ENCODE data around the gene SUFU. TPM values are rescaled to one million over a fixed set of nuclear protein-coding genes. Genes with fewer than 3 reads are reported as not detected.

Gene SUFU
- total and polyA plus RNA-seq, 2 of the 13 experiments (the other 11 are each of a cell fraction or from before 2014, with no cell fraction given) = 2.9 to 5.5 TPM

- DNase-seq (ENCODE audit: low spot score) (no peak), FAIRE-seq (no peak), ATAC-seq (no peak)
- no TSS peak for BruUV-seq (replicated peaks)
- peaks cover 5% of the 10 kb centered on the region for H3K79me2 ChIP-seq (ENCODE audit: insufficient read depth, low read length)
- H3K4me3 ChIP-seq (replicated peaks in 1 of 3; ENCODE audit: insufficient read depth in 1 of 3, low read depth in 2 of 3, low read length in 3 of 3) = no peak overlapping the region
- no peak overlapping the region for H2AFZ ChIP-seq (ENCODE audit: low read length)
- H3K36me3 ChIP-seq (replicated peaks in 1 of 2; ENCODE audit: control insufficient read depth in 1 of 2, insufficient read depth in 2 of 2, low read length in 2 of 2) = peaks cover 0 to 1% of the 10 kb centered on the region in 2 experiments; a peak in 1 of 5 replicates
- H3K27ac ChIP-seq (ENCODE audit: extremely low read length, insufficient read depth, low read length) = peak overlapping the region; percentile 95
- H3K4me1 ChIP-seq (ENCODE audit: insufficient read depth, low read length) = peaks cover 85% of the 10 kb centered on the region
- H3K9ac ChIP-seq (ENCODE audit: insufficient read depth, low read depth, low read length) = no peak overlapping the region
- no peaks in the 10 kb centered on the region for H3K9me3 ChIP-seq (ENCODE audit: low read length)
- WGBS (ENCODE audit: low lambda C conversion rate) = 73% methylated on average over 3 of the region's 4 CpGs
- intact Hi-C loops (cut with micrococcal nuclease; ENCODE audit: unreplicated experiment) (loop anchor here (2.0 kb wide), 2 partner anchors 47 to 93 kb away; partner anchors contain the start of genes ACTR1A and SUFU), in situ Hi-C loops (cut with HindIII; ENCODE audit: extremely low pct_ligation_motif_present, low pct_unique_long_range_greater_than_20kb) (no loop called here)
- no peaks in the 10 kb centered on the region for H4K20me1 ChIP-seq (ENCODE audit: insufficient read depth, low read length)
- H3K4me2 ChIP-seq (ENCODE audit: low read depth, low read length) = no peak overlapping the region
- TF ChIP-seq ZNF605 (CRISPR knock-in tag; IDR thresholded peaks at IDR 0.05) = 0 out of 2 replicates have a peak, but pooled peaks have one; percentile 39
- no peak for TF ChIP-seq MAX (IDR thresholded peaks at IDR 0.05)
- H3K27me3 ChIP-seq (ENCODE audit: control insufficient read depth in 1 of 2, insufficient read depth in 2 of 2, low read length in 2 of 2) = no peaks in the 10 kb centered on the region
- POLR2A ChIA-PET = interaction anchor here (0.7 to 5.6 kb wide), 8 partner anchors 11 to 174 kb away, joined by 3 to 68 read pairs (median 10); partner anchors contain the start of gene TRIM8
- CTCF ChIA-PET (ENCODE audit: low intra/inter-chr PET ratio, low total read pairs) = interaction anchor here (1.0 to 2.3 kb wide), 2 partner anchors 49 to 92 kb away, joined by 3 to 7 read pairs; partner anchors contain the start of genes SUFU and TRIM8
These were observed 92.1 kb downstream of the SUFU start for GRCh38 chr10:102595897-102596296.

- peak; percentile 60 for ATAC-seq
- DNase-seq (ENCODE audit: low spot score) = peak; percentile 70
- in situ Hi-C loops (cut with HindIII; ENCODE audit: extremely low pct_ligation_motif_present, low pct_unique_long_range_greater_than_20kb) (no loop called here), intact Hi-C loops (cut with micrococcal nuclease; ENCODE audit: unreplicated experiment) (loop anchor here (2.0 kb wide), 2 partner anchors 46 to 94 kb away; partner anchors contain the start of genes ACTR1A and SUFU)
- H4K20me1 ChIP-seq (ENCODE audit: insufficient read depth, low read length) = no peaks in the 10 kb centered on the region
- ChIA-PET POLR2A (interaction anchor here (0.7 to 5.6 kb wide), 13 partner anchors 11 to 176 kb away, joined by 3 to 68 read pairs (median 4); partner anchors contain the start of genes ACTR1A, FBXL15, SUFU and TRIM8), CTCF (ENCODE audit: low intra/inter-chr PET ratio, low total read pairs) (interaction anchor here (0.8 to 2.3 kb wide), 3 partner anchors 13 to 93 kb away, joined by 3 to 7 read pairs (median 3); partner anchors contain the start of genes SUFU and TRIM8)
- H3K36me3 ChIP-seq (replicated peaks in 1 of 2; ENCODE audit: control insufficient read depth in 1 of 2, insufficient read depth in 2 of 2, low read length in 2 of 2) = peaks cover 0 to 1% of the 10 kb centered on the region in 2 experiments; a peak in 1 of 5 replicates
- H3K4me2 ChIP-seq (ENCODE audit: low read depth, low read length) = peak overlapping the region; percentile 78
- H3K9me3 ChIP-seq (ENCODE audit: low read length) = no peaks in the 10 kb centered on the region
- H3K27me3 ChIP-seq (ENCODE audit: control insufficient read depth in 1 of 2, insufficient read depth in 2 of 2, low read length in 2 of 2) = no peaks in the 10 kb centered on the region
- no TSS peak for BruUV-seq (replicated peaks)
- peak overlapping the region; percentile 72 for H3K9ac ChIP-seq (ENCODE audit: insufficient read depth, low read depth, low read length)
- H2AFZ ChIP-seq (ENCODE audit: low read length) = no peak overlapping the region
- H3K4me3 ChIP-seq (replicated peaks in 1 of 3; ENCODE audit: insufficient read depth in 1 of 3, low read depth in 2 of 3, low read length in 3 of 3) = peak overlapping the region in 1 of 3 experiments; percentile 47; a peak in 2 of 6 replicates
- peak; percentile 78 for FAIRE-seq
- WGBS (ENCODE audit: low lambda C conversion rate) = no CpG with 5 or more reads among the region's 3 CpGs
- peak overlapping the region; percentile 95 for H3K27ac ChIP-seq (ENCODE audit: extremely low read length, insufficient read depth, low read length)
- peaks cover 5% of the 10 kb centered on the region for H3K79me2 ChIP-seq (ENCODE audit: insufficient read depth, low read length)
- H3K4me1 ChIP-seq (ENCODE audit: insufficient read depth, low read length) = peaks cover 88% of the 10 kb centered on the region
- 0 out of 2 replicates have a peak, but pooled peaks have one; percentile 20 for TF ChIP-seq TBX2 (CRISPR knock-in tag; IDR thresholded peaks at IDR 0.05; ENCODE audit: borderline replicate concordance)
- 0 out of 2 replicates have a peak, but pooled peaks have one; percentile 26 for TF ChIP-seq BORCS8-MEF2B (CRISPR knock-in tag; IDR thresholded peaks at IDR 0.05)
- 0 out of 2 replicates have a peak, but pooled peaks have one; percentile 11 for TF ChIP-seq RXRB (CRISPR knock-in tag; IDR thresholded peaks at IDR 0.05; ENCODE audit: borderline replicate concordance)
- peak; percentile 93 for TF ChIP-seq CTCF (CRISPR knock-in tag; IDR thresholded peaks at IDR 0.05)
- TF ChIP-seq ZNF446 (CRISPR knock-in tag; IDR thresholded peaks at IDR 0.05) = no peak
- TF ChIP-seq ZNF607 (CRISPR knock-in tag; IDR thresholded peaks at IDR 0.05; ENCODE audit: borderline replicate concordance) = peak; percentile 34; the same call in 1 of the 2 replicates
- TF ChIP-seq CBX5 (CRISPR knock-in tag; IDR thresholded peaks at IDR 0.05; ENCODE audit: borderline replicate concordance) = peak; percentile 64; the same call in 1 of the 2 replicates
- TF ChIP-seq HMGXB4 (CRISPR knock-in tag; IDR thresholded peaks at IDR 0.05; ENCODE audit: borderline replicate concordance in 1 of 2, low read depth in 1 of 2) = peak; percentile 43 to 84
- TF ChIP-seq JUND (CRISPR knock-in tag; IDR thresholded peaks at IDR 0.05) = no peak
These were observed 92.8 kb downstream of the SUFU start for GRCh38 chr10:102596506-102596971.

All from HepG2 (cell line).